Measurements from ENCODE around the gene EVC. TPM values are rescaled to one million over a fixed set of nuclear protein-coding genes. Genes with fewer than 3 reads are reported as not detected.

EVC gene
- total RNA-seq, 4 donors from 2014 or later = 89.8 to 134 (median 99.6) TPM

DNA sequence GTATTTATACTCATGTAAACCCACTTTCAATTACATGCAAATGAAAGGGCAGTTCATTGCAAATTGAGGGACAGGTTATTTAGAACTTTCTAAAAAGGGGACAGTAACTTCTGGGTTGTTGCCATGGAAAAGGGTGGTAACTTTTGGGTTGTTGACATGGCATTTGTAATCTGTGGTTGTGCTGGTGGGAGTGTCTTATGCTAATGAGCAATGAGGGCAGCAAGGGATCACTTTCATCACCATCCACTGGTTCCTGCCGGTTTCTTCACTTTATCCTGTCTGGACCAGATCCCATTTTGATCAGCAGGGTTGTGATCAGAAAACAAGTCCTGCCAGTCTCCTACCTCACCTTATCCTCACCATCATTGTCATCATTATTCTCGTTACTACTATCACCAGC lies 32.0 kb downstream of the EVC start:
- WGBS, 2 donors = 88 to 92% methylated on average over 2 of the region's 2 CpGs
- DNase-seq (ENCODE audit: low spot score in 2 of 2) = no peak
- no peak overlapping the region for H3K27ac ChIP-seq
- TF ChIP-seq, protein P1, sequence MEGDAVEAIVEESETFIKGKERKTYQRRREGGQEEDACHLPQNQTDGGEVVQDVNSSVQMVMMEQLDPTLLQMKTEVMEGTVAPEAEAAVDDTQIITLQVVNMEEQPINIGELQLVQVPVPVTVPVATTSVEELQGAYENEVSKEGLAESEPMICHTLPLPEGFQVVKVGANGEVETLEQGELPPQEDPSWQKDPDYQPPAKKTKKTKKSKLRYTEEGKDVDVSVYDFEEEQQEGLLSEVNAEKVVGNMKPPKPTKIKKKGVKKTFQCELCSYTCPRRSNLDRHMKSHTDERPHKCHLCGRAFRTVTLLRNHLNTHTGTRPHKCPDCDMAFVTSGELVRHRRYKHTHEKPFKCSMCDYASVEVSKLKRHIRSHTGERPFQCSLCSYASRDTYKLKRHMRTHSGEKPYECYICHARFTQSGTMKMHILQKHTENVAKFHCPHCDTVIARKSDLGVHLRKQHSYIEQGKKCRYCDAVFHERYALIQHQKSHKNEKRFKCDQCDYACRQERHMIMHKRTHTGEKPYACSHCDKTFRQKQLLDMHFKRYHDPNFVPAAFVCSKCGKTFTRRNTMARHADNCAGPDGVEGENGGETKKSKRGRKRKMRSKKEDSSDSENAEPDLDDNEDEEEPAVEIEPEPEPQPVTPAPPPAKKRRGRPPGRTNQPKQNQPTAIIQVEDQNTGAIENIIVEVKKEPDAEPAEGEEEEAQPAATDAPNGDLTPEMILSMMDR (IDR thresholded peaks at IDR 0.05) = no peak
- TF ChIP-seq EP300 (IDR thresholded peaks at IDR 0.05) = no peak
- TF ChIP-seq POLR2A (IDR thresholded peaks at IDR 0.05) = no peak
- no peak overlapping the region for H3K4me3 ChIP-seq
- peaks cover 0 to 45% (median 0%) of the 10 kb centered on the region in 3 donors for H3K36me3 ChIP-seq
- H3K9me3 ChIP-seq = no peaks in the 10 kb centered on the region
- peaks cover 0 to 15% (median 6%) of the 10 kb centered on the region in 4 donors for H3K4me1 ChIP-seq
- H3K27me3 ChIP-seq = no peaks in the 10 kb centered on the region

DNA sequence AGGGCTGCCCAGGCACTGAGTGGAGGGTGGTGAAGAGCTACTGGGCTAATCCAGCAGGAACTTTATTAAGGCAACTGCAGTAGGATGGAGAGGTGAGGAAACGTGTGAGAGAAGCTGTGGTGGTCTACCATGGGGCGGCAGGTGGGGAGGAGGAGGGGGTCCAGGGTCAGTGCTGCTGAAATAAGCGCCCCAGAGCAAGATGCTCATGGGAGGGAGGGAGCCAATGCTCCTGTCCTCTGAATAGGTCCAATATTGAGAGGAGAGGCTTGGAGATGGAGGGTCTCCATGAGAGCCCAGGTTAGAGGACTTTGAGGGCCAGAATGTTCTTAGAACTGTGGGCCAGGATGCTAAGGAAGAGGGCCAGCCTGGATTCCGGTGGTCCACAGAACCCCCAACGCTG lies 35.2 kb downstream of the EVC start:
- WGBS, 2 donors = 91 to 93% methylated on average over 5 of the region's 5 CpGs
- H3K4me1 ChIP-seq = peaks cover 0 to 19% (median 8%) of the 10 kb centered on the region in 4 donors
- peak overlapping the region in 1 of 4 donors; percentile 68 for H3K27ac ChIP-seq
- H3K9me3 ChIP-seq = no peaks in the 10 kb centered on the region
- H3K27me3 ChIP-seq = no peaks in the 10 kb centered on the region
- DNase-seq (ENCODE audit: low spot score in 2 of 2) = no peak
- no peak overlapping the region for H3K4me3 ChIP-seq
- H3K36me3 ChIP-seq = peaks cover 0 to 77% (median 0%) of the 10 kb centered on the region in 3 donors
- no peak for TF ChIP-seq EP300 (IDR thresholded peaks at IDR 0.05)
- TF ChIP-seq, protein P1 (IDR thresholded peaks at IDR 0.05) = no peak
- no peak for TF ChIP-seq POLR2A (IDR thresholded peaks at IDR 0.05)

DNA sequence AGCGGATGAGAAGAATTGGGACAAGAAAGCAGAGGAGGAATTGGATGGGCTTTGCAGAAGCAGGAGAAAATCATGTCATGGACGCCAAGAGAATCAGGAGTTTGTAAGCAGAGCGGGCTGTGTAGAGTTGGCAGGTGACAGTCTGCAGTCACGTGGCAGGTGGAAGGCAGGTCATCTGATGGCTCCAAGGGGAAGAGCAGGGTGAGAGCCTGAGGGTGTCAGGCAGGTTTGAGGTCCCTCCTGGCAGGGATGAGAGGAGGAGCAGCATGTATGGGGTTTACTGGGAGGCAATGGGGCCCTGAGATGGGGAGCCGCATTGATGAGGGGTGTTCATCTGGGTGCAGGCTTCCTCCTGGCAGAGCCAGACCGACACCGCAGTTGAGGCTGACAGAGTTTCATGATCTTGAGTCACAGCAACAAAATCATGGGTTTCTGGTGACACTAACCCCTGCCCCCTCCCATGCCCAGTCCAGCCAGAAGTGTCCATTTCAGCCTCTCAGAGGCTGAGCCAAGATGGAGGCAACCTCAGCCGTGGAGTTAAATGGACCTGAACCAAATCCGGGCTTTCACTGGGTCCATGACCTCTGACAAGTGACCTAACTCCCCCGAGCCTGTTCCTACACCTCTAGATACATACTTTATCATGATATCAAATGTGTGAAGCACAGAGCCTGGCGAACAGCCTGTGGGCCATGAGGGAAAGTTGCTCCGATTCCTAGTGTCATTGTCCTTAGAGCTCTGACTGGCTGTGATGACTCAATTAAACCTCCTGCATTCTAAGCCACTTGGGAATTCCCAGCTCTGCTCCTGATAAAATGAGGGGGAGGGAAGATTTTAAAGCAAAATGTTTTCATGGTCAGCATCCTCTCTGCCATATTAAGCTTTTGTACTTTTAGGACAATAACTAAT lies 36.1 kb downstream of the EVC start:
- no peaks in the 10 kb centered on the region for H3K27me3 ChIP-seq
- WGBS, 2 donors = 65 to 72% methylated on average over 9 to 11 of the region's 12 CpGs
- no peak overlapping the region for H3K4me3 ChIP-seq
- DNase-seq (ENCODE audit: low spot score in 2 of 2) = no peak
- peaks cover 0 to 84% (median 0%) of the 10 kb centered on the region in 3 donors for H3K36me3 ChIP-seq
- H3K27ac ChIP-seq = peak overlapping the region in 1 of 4 donors; percentile 68
- H3K4me1 ChIP-seq = peaks cover 0 to 19% (median 8%) of the 10 kb centered on the region in 4 donors
- H3K9me3 ChIP-seq = no peaks in the 10 kb centered on the region
- no peak for TF ChIP-seq EP300 (IDR thresholded peaks at IDR 0.05)
- TF ChIP-seq POLR2A (IDR thresholded peaks at IDR 0.05) = no peak
- TF ChIP-seq, protein P1 (IDR thresholded peaks at IDR 0.05) = no peak

DNA sequence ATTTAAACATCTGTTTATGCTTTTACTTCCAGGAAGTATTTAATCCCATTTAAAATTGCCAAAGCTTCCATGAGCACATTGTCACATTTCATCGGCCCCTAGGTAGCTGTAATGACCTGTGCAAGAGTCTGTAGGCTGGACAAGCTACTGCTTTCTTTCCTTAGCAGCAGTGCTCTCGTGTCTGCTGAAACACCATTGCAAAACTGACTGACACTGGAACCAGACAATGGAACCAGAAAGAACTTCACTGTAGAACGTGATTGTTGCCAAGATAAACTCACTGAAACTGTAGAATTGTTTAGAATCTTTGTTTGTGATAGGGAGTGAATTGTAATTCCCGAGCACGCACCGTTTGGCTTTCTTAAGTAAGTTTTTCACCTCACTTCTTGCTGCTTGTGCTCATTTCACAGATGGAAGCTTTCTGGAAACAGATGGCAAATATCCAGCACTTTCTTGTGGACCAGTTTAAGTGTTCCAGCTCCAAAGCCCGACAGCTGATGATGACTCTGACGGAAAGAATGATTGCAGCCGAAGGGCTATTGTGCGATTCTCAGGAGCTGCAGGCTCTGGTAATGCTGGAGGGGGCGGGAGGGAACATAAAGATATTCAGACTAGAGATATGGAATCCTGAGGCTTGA lies 36.9 kb downstream of the EVC start:
- WGBS, 2 donors = 27 to 31% methylated on average over 11 of the region's 11 CpGs
- Histone ChIP-seq H3K4me3 (no peak overlapping the region), H3K36me3 (peaks cover 0 to 84% (median 0%) of the 10 kb centered on the region in 3 donors)

DNA sequence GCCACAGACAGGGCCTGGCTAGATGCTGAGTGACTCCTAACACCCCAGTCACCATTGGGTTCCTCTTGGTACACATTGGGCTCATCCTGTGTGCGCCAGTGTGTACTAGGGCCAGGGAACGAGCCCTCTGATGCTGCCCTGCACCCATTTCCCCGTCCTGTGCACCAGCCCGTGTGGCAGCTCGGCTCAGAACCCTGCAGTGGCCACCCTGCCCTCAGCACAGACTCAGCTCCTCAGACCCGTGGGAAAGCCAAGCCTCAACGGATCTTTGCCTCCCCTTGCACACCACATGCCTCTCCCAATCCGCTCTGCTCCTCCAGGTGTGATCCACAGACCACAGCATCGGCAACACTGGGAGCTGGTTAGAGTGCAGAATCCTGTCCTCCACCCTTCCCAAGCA lies 38.6 kb downstream of the EVC start:
- no peak overlapping the region for H3K4me3 ChIP-seq
- no peak overlapping the region for H3K27ac ChIP-seq
- H3K4me1 ChIP-seq = peaks cover 0 to 19% (median 8%) of the 10 kb centered on the region in 4 donors
- WGBS, 2 donors = 92 to 95% methylated on average over 9 of the region's 9 CpGs
- no peaks in the 10 kb centered on the region for H3K9me3 ChIP-seq
- TF ChIP-seq POLR2A (IDR thresholded peaks at IDR 0.05) (no peak), EP300 (IDR thresholded peaks at IDR 0.05) (no peak)
- TF ChIP-seq, protein P1 (IDR thresholded peaks at IDR 0.05) = no peak
- H3K27me3 ChIP-seq = no peaks in the 10 kb centered on the region
- no peak for DNase-seq (ENCODE audit: low spot score in 2 of 2)
- H3K36me3 ChIP-seq = peaks cover 0 to 84% (median 0%) of the 10 kb centered on the region in 3 donors

More for the DNA sequence above, 36.9 kb downstream of the EVC start:
- peak in 1 of 2 donors; percentile 45 for DNase-seq (ENCODE audit: low spot score in 2 of 2)
- no peaks in the 10 kb centered on the region for H3K9me3 ChIP-seq
- peaks cover 0 to 19% (median 8%) of the 10 kb centered on the region in 4 donors for H3K4me1 ChIP-seq
- H3K27me3 ChIP-seq = no peaks in the 10 kb centered on the region
- TF ChIP-seq POLR2A (IDR thresholded peaks at IDR 0.05) = no peak
- peak in 1 of 2 donors; percentile 27 for TF ChIP-seq EP300 (IDR thresholded peaks at IDR 0.05)
- peak overlapping the region in 2 of 4 donors; percentile 20 to 68 for H3K27ac ChIP-seq

Measured in tibial nerve (tissue), 4 donors.